Stimulated activated naive CD8-positive, alpha-beta T cell treated with anti-CD3 and anti-CD28 coated beads, Interleukin-15, amount 100 ng/mL, for 72 hours (primary cell): ENCODE data around the gene PCNA.
"Not testable (repeated sequence)": the region's sequence is repeated elsewhere in the genome, so short reads cannot be mapped to it uniquely, and the experiment has no call there.

Source experiments
- ATAC-seq: fragments of 150-1000 bp; cut with Tn5 transposase; 2 replicates; pipeline ENCODE4 v1.10.0; 2021; ENCODE audit warnings: mild to moderate bottlenecking, moderate library complexity
- DNase-seq, 2 donors: peaks; one replicate each; pipeline ENCODE4 v3.0.0; 2021 to 2022
- H3K27ac Mint-ChIP-seq, 2 donors: one replicate each; pipeline ENCODE4 v1.8.0; 2022; ENCODE audit warnings: mild to moderate bottlenecking in 2 of 2, mixed read lengths in 2 of 2, moderate library complexity in 2 of 2
- H3K27me3 Mint-ChIP-seq: one replicate; pipeline ENCODE4 v1.8.0; 2022; ENCODE audit warnings: mixed read lengths
- H3K4me1 Mint-ChIP-seq: one replicate; pipeline ENCODE4 v1.8.0; 2022; ENCODE audit warnings: mild to moderate bottlenecking, mixed read lengths
- H3K4me3 Mint-ChIP-seq, 2 donors: one replicate each; pipeline ENCODE4 v1.8.0; 2022; ENCODE audit warnings: mild to moderate bottlenecking in 2 of 2, mixed read lengths in 2 of 2, moderate library complexity in 1 of 2
- H3K9me3 Mint-ChIP-seq, 2 donors: one replicate each; pipeline ENCODE4 v1.8.0; 2022; ENCODE audit warnings: mixed read lengths in 2 of 2

Gene PCNA

GRCh38 chr20:5091902-5092301 is 27.9 kb downstream of the PCNA start:
- no peak for DNase-seq
- Mint-ChIP-seq H3K4me1 (peaks cover 20% of the 10 kb centered on the region), H3K9me3 (no peaks in the 10 kb centered on the region), H3K27ac (no peak overlapping the region), H3K4me3 (no peak overlapping the region), H3K27me3 (no peaks in the 10 kb centered on the region)
- no peak for ATAC-seq

DNA sequence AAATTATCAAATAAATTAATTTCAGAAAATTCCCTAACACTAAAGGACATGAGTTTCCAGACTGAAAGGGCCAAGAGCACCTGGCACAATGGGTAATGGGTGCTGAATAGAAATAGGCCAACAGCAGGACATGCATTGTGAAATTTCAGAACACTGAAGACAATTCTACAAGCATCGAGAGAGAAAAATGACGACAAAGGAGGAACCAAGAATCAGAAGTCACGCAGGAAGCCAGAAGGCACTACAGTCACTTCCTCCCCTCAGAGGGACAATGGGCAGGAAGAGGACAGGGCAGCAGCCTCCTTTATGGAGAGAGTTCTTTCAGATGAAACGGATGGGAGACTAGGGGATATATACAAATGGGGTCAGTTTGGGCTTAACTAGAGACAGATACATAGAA is 29.6 kb downstream of the PCNA start:
- Mint-ChIP-seq H3K4me3 (peak overlapping the region in 1 of 2 donors; percentile 0), H3K9me3 (no peaks in the 10 kb centered on the region)
- DNase-seq, result no peak

DNA sequence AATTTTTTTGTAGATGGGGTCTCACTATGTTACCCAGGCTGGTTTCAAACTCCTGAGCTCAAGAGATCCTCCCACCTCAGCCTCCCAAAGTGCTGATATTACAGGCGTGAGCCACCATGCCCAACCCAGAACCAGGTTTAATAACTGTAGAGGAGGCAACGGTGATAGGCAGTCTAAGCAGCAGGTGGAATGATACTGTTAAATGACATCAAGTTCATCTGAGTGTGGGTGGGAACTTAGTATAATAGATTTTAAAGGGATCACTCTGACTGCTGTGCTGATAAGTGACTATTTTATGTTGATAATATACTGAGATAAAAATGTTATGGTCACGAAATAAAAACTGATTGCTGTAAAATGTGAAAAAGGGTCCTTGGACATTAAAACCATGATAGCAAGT is 31.1 kb downstream of the PCNA start:
- Mint-ChIP-seq H3K27me3 (no peaks in the 10 kb centered on the region), H3K27ac (peak overlapping the region; percentile 46 to 93), H3K4me3 (no peak overlapping the region), H3K4me1 (peaks cover 20% of the 10 kb centered on the region), H3K9me3 (no peaks in the 10 kb centered on the region)
- DNase-seq, result no peak
- ATAC-seq, result no peak

More for the DNA sequence above, 29.6 kb downstream of the PCNA start:
- ATAC-seq, result peak; percentile 66
- peaks cover 20% of the 10 kb centered on the region for H3K4me1 Mint-ChIP-seq
- H3K27me3 Mint-ChIP-seq, result no peaks in the 10 kb centered on the region
- peak overlapping the region; percentile 2 to 62 for H3K27ac Mint-ChIP-seq

DNA sequence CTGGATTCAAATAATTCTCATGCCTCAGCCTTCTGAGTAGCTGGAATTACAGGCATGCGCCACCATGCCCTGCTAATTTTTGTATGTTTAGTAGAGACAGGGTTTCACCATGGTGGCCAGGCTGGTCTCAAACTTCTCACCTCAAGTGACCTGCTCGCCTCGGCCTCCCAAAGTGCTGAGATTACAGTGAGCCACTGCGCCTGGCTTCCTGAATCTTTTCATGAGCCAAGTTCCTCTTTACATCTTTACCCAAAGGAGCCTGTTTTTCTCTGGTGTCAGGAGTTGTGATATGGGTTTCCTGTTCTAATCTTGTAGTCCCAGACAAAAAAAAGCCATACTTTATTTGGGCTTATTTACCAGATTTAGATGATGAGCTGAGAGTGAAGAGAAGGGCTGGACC is 34.4 kb downstream of the PCNA start:
- peaks cover 28% of the 10 kb centered on the region for H3K4me1 Mint-ChIP-seq
- ATAC-seq, result no peak
- no peak for DNase-seq
- H3K27me3 Mint-ChIP-seq, result no peaks in the 10 kb centered on the region
- peak overlapping the region in 1 of 2 donors; percentile 77 for H3K27ac Mint-ChIP-seq
- no peaks in the 10 kb centered on the region for H3K9me3 Mint-ChIP-seq
- H3K4me3 Mint-ChIP-seq, result no peak overlapping the region

DNA sequence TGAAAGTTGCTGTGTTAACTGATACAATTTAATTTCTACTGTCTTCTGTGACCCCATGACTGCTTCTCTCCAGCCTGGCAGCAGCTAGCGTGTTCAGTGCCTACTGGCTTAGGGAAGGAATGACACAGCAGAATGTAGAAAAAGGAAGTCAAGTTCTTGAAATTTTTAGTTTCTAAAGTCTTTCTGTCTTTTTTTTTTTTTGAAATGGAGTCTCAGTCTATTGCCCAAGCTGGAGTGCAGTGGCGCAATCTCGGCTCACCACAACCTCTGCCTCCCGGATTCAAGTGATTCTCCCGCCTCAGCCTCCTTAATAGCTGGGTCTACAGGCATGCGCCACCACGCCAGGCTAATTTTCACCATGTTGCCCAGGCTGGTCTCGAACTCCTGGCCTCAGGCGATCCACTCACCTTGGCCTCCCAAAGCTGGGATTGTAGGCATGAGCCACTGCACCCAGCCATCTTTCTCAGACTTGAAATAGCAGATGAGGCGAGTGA is 39.3 kb downstream of the PCNA start:
- Mint-ChIP-seq H3K4me1 (peaks cover 44% of the 10 kb centered on the region), H3K9me3 (no peaks in the 10 kb centered on the region), H3K27me3 (no peaks in the 10 kb centered on the region), H3K4me3 (peak overlapping the region; percentile 18 to 37), H3K27ac (peak overlapping the region; percentile 40 to 66)
- ATAC-seq, result no peak
- DNase-seq, result no peak

DNA sequence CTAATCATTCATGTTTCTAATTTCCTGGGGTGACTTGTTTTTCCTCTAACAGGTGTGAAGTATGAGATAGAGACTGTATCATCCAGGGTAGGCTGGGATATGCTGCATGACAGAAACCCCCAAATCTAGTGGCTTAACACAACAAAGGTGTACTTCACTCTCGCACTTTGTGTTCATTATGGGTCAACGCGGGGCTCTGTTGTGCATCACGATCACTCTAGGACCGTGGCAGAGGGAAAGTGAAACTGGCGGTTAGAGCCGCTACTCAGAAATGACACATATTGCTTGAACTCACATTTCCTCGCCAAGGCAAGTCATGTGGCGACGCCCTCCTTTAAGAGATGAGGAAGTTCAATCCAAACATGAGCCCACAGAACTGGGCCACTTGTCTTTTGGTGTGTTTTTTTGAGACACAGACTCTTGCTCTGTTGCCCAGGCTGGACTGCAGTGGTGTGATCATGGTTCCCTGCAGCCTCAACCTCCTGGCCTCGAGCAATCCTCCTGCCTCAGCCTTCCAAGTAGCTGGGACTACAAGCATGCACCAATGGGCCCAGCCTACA is 41.3 kb downstream of the PCNA start:
- no peaks in the 10 kb centered on the region for H3K27me3 Mint-ChIP-seq
- H3K4me3 Mint-ChIP-seq, result peak overlapping the region; percentile 62 to 70
- peaks cover 55% of the 10 kb centered on the region for H3K4me1 Mint-ChIP-seq
- no peaks in the 10 kb centered on the region for H3K9me3 Mint-ChIP-seq
- peak overlapping the region; percentile 67 to 95 for H3K27ac Mint-ChIP-seq
- peak; percentile 99 for ATAC-seq
- peak; percentile 78 to 89 for DNase-seq

GRCh38 chr20:5077761-5078387 is 41.9 kb downstream of the PCNA start:
- peak overlapping the region; percentile 62 to 70 for H3K4me3 Mint-ChIP-seq
- H3K27me3 Mint-ChIP-seq, result no peaks in the 10 kb centered on the region
- ATAC-seq (peak; percentile 57), DNase-seq (peak in 1 of 2 donors; percentile 6)
- H3K4me1 Mint-ChIP-seq, result peaks cover 61% of the 10 kb centered on the region
- no peaks in the 10 kb centered on the region for H3K9me3 Mint-ChIP-seq
- peak overlapping the region; percentile 67 to 95 for H3K27ac Mint-ChIP-seq

DNA sequence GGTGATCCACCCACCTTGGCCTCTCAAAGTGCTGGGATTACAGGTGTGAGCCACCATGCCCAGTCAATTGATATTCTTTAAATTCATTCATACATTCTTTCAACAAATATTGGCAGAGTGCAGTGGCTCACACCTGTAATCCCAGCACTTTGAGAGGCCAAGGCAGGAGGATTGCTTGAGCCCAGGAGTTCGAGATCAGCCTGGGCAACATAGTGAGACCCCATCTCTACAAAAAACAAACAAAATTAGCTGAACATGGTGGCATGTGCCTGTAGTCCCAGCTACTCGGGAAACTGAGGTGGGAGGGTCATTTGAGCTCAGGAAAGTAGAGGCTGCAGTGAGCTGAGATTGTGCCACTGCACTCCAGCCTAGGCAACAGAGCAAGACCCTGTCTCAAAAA is 42.8 kb downstream of the PCNA start:
- not testable (repeated sequence) for DNase-seq, H3K27ac Mint-ChIP-seq, H3K9me3 Mint-ChIP-seq, ATAC-seq, H3K4me3 Mint-ChIP-seq, H3K27me3 Mint-ChIP-seq
- H3K4me1 Mint-ChIP-seq, result peaks cover 61% of the 10 kb centered on the region

GRCh38 chr20:5074232-5074674 is 45.5 kb downstream of the PCNA start:
- H3K4me3 Mint-ChIP-seq, result no peak overlapping the region
- H3K4me1 Mint-ChIP-seq, result peaks cover 44% of the 10 kb centered on the region
- H3K27ac Mint-ChIP-seq, result peak overlapping the region in 1 of 2 donors; percentile 14
- DNase-seq, result no peak
- no peaks in the 10 kb centered on the region for H3K27me3 Mint-ChIP-seq
- no peaks in the 10 kb centered on the region for H3K9me3 Mint-ChIP-seq
- ATAC-seq, result no peak

DNA sequence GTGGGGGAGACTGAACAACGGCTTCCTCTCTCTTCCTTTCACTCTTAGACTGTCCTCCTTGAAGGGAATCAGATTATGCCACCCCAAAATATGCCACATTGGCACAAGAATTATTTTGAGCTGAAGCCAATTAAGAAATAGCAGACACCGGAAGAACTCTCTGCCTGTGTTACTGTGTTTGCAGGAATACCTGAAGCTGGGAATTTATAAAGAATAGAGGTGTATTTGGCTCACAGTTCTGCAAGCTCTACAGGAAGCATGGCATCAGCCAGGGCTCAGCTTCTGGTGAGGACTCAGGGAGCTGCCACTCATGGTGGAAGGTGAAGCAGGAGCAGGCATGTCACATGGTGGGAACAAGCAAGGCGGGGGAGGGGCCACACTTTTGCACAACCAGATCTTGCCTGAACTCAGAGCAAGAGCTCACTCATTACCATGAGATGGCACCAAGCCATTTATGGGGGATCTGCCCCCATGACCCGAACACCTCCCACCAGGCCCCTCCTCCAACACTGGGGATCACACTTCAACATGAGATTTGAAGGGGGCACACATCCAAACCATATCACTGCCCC is 46.0 kb downstream of the PCNA start:
- H3K9me3 Mint-ChIP-seq, result no peaks in the 10 kb centered on the region
- no peak overlapping the region for H3K4me3 Mint-ChIP-seq
- no peaks in the 10 kb centered on the region for H3K27me3 Mint-ChIP-seq
- H3K27ac Mint-ChIP-seq, result no peak overlapping the region
- DNase-seq (no peak), ATAC-seq (no peak)
- peaks cover 43% of the 10 kb centered on the region for H3K4me1 Mint-ChIP-seq

- H3K27ac Mint-ChIP-seq, result no peak overlapping the region
- DNase-seq, result no peak
- no peak for ATAC-seq
- peaks cover 35% of the 10 kb centered on the region for H3K4me1 Mint-ChIP-seq
- no peaks in the 10 kb centered on the region for H3K9me3 Mint-ChIP-seq
- H3K4me3 Mint-ChIP-seq, result no peak overlapping the region
- H3K27me3 Mint-ChIP-seq, result no peaks in the 10 kb centered on the region
These were observed 46.8 kb downstream of the PCNA start for GRCh38 chr20:5072756-5073659.

GRCh38 chr20:5071942-5072341 is 47.8 kb downstream of the PCNA start:
- not testable (repeated sequence) for H3K4me3 Mint-ChIP-seq, DNase-seq, H3K27me3 Mint-ChIP-seq, H3K9me3 Mint-ChIP-seq, H3K27ac Mint-ChIP-seq, ATAC-seq
- peaks cover 27% of the 10 kb centered on the region for H3K4me1 Mint-ChIP-seq

DNA sequence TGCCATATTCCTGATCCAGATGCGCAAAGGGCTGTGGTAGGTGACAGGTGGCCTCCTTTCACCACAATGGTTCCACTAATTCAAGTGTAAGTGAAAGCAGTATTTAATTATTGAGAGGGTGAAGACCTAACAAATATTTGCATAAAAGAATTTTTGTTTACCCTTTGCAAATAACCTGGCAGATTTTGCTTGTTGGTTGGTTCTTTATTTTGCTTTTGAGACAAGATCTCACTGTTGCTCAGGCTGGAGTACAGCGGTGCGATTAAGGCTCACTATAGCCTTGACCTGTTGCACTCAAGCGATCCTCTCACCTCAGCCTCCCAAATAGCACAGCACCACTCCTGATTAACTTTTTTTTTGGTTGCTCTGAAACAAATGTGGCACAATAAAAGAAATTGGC is 49.2 kb downstream of the PCNA start:
- no peak for DNase-seq
- Mint-ChIP-seq H3K4me1 (peaks cover 27% of the 10 kb centered on the region), H3K27me3 (no peaks in the 10 kb centered on the region), H3K27ac (no peak overlapping the region), H3K4me3 (no peak overlapping the region), H3K9me3 (no peaks in the 10 kb centered on the region)
- ATAC-seq, result no peak

- ATAC-seq (no peak), DNase-seq (no peak)
- Mint-ChIP-seq H3K27ac (no peak overlapping the region), H3K27me3 (no peaks in the 10 kb centered on the region), H3K9me3 (no peaks in the 10 kb centered on the region), H3K4me3 (no peak overlapping the region), H3K4me1 (peaks cover 27% of the 10 kb centered on the region)
These were observed 49.7 kb downstream of the PCNA start for GRCh38 chr20:5070081-5070480.

GRCh38 chr20:5069141-5069806 is 50.5 kb downstream of the PCNA start:
- DNase-seq, result no peak
- ATAC-seq, result no peak
- Mint-ChIP-seq H3K27me3 (no peaks in the 10 kb centered on the region), H3K4me3 (no peak overlapping the region), H3K4me1 (peaks cover 24% of the 10 kb centered on the region), H3K27ac (peak overlapping the region in 1 of 2 donors; percentile 72), H3K9me3 (no peaks in the 10 kb centered on the region)
